C4-2B (cell line): ENCODE measurements around the gene LHFPL2.

Source experiments
- CTCF ChIP-seq: fragments of 450-650 bp; conservative IDR thresholded peaks from 2 replicates; pipeline ENCODE4 v1.5.1; 2017; ENCODE audit warnings: mild to moderate bottlenecking
- ZFX ChIP-seq: fragments of 450-650 bp; IDR thresholded peaks from 2 replicates; pipeline ENCODE4 v1.6.1; 2017

DNA sequence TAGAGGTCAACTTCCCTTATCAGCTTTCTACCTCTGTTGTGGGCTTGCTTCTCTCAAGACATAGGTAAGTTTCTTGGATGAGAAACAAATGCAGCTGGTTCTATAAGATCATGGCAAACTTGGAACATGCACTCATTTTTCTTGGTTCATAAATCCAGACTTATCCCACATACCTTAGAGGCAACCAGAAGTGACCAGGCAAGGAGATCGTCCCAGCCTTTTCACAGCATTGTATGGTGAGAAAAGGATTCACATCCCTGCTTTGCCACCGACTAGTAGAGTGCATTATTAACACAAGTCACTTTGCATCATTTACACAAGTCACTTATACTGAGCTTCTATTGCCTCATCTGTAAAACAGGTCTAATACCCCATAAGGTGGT, 35.4 kb downstream of the LHFPL2 start:
- TF ChIP-seq ZFX (no peak), CTCF (no peak)
